GM10266 (cell line): ENCODE results near the gene CST11.

Experiments used
- DNase-seq: peaks from one replicate; pipeline ENCODE4 v3.0.0; 2012; ENCODE audit errors: extremely low spot score
- CTCF ChIP-seq: IDR thresholded peaks from 2 replicates; pipeline ENCODE4 v1.5.1; 2012; ENCODE audit warnings: mild to moderate bottlenecking, low read depth; ENCODE audit not compliant: control insufficient read depth, insufficient read depth; ENCODE audit errors: missing control alignments

CST11 gene

GRCh38 chr20:23417861-23418260 is 34.8 kb downstream of the CST11 start:
- DNase-seq: no peak
- no peak for TF ChIP-seq CTCF

- no peak for TF ChIP-seq CTCF
- DNase-seq: no peak
Measured at GRCh38 chr20:23415959-23416583, 36.6 kb downstream of the CST11 start.

GRCh38 chr20:23415555-23415954 is 37.1 kb downstream of the CST11 start:
- no peak for TF ChIP-seq CTCF

GRCh38 chr20:23414526-23415188 is 38.0 kb downstream of the CST11 start:
- DNase-seq: no peak
- no peak for TF ChIP-seq CTCF

More at GRCh38 chr20:23415555-23415954, 37.1 kb downstream of the CST11 start:
- no peak for DNase-seq

- TF ChIP-seq CTCF: no peak
- no peak for DNase-seq
Measured at GRCh38 chr20:23413862-23414422, 38.7 kb downstream of the CST11 start.

GRCh38 chr20:23412026-23412425 is 40.6 kb downstream of the CST11 start:
- DNase-seq: no peak
- no peak for TF ChIP-seq CTCF
